Gastroesophageal sphincter (tissue), 4 donors: ENCODE measurements around the gene ID2. TPM values are rescaled to one million over a fixed set of nuclear protein-coding genes. Genes with fewer than 3 reads are reported as not detected.

Experiments used
- ATAC-seq: fragments of 150-250 bp; one replicate; pipeline ENCODE4 v1.9.1; 2016; ENCODE audit warnings: mild to moderate bottlenecking, moderate library complexity
- H3K27ac ChIP-seq, 4 donors: fragments of 200-600 bp; sonication (generic) in 3 of 4; 1 replicate in 3 of 4; 2 replicates in 1 of 4; pipeline ENCODE4 v1.5.1; 2016 to 2019
- H3K27me3 ChIP-seq: fragments of 200-600 bp; sonication (generic); one replicate; pipeline ENCODE4 v1.5.1; 2019
- H3K36me3 ChIP-seq, 2 donors: fragments of 200-600 bp; sonication (generic); one replicate each; pipeline ENCODE4 v1.5.1; 2019; ENCODE audit warnings: control low read depth in 1 of 2
- H3K4me1 ChIP-seq, 3 donors: fragments of 200-600 bp; sonication (generic); 1 replicate in 2 of 3; 2 replicates in 1 of 3; pipeline ENCODE4 v1.5.1; 2016 to 2019; ENCODE audit warnings: control low read depth in 2 of 3
- H3K4me3 ChIP-seq, 2 donors: fragments of 200-600 bp; sonication (generic); one replicate each; pipeline ENCODE4 v1.5.1; 2019; ENCODE audit warnings: mild to moderate bottlenecking in 1 of 2, moderate library complexity in 1 of 2
- H3K9me3 ChIP-seq, 3 donors: fragments of 200-600 bp; sonication (generic); one replicate each; pipeline ENCODE4 v1.5.1; 2017 to 2019; ENCODE audit warnings: control low read depth in 2 of 3
- CTCF ChIP-seq, 4 experiments: fragments of 200-600 bp in 2 of 4; fragments of 450-650 bp in 2 of 4; sonication (generic) in 1 of 4; IDR thresholded peaks; one replicate each; pipeline ENCODE4 v1.5.1; 2017 to 2019; ENCODE audit warnings: antibody characterized with exemption in 4 of 4, mild to moderate bottlenecking in 2 of 4, moderate library complexity in 2 of 4
- EP300 ChIP-seq: sonication (generic); formaldehyde crosslinking; IDR thresholded peaks from one replicate; pipeline ENCODE4 v1.6.1; 2017; ENCODE audit warnings: antibody characterized with exemption, mild to moderate bottlenecking
- POLR2A ChIP-seq, 2 donors: fragments of 450-650 bp; IDR thresholded peaks; one replicate each; pipeline ENCODE4 v1.6.1; 2017; ENCODE audit warnings: antibody characterized with exemption in 2 of 2, mild to moderate bottlenecking in 2 of 2, moderate library complexity in 1 of 2
- POLR2AphosphoS5 ChIP-seq: sonication (generic); formaldehyde crosslinking; IDR thresholded peaks from one replicate; pipeline ENCODE4 v1.6.1; 2017; ENCODE audit warnings: antibody characterized with exemption
- WGBS, 2 donors: methylation state at CpG; one replicate each; pipeline ENCODE4 v1.1.5; 2018; ENCODE audit warnings: low coverage in 1 of 2; 5-methylcytosine and 5-hydroxymethylcytosine counted together
- total RNA-seq, 4 donors: library from RNA; depleted of rRNA; stranded (reverse); fragments of >200 nt; gene quantifications; one replicate each; pipeline ENCODE4 v1.1.0, GENCODE V29; 2016

Gene ID2
- total RNA-seq, 4 donors from 2014 or later: 142 to 384 (median 169) TPM

- ATAC-seq: no peak
- TF ChIP-seq POLR2A (IDR thresholded peaks at IDR 0.05) (no peak), EP300 (no peak), CTCF (IDR thresholded peaks at IDR 0.05) (no peak), POLR2AphosphoS5 (no peak)
- 81 to 97% methylated on average over 7 of the region's 11 CpGs for WGBS, 2 donors
Measured at GRCh38 chr2:8652774-8653426, 29.0 kb upstream of the ID2 start.

GRCh38 chr2:8653485-8653884 lies 28.4 kb upstream of the ID2 start:
- 70 to 76% methylated on average over 6 of the region's 7 CpGs for WGBS, 2 donors
- ATAC-seq: no peak
- H3K27ac ChIP-seq: no peak overlapping the region
- H3K9me3 ChIP-seq: no peaks in the 10 kb centered on the region
- no peak for TF ChIP-seq EP300
- no peak for TF ChIP-seq POLR2AphosphoS5
- TF ChIP-seq POLR2A (IDR thresholded peaks at IDR 0.05): no peak
- H3K4me3 ChIP-seq: no peak overlapping the region
- H3K4me1 ChIP-seq: no peaks in the 10 kb centered on the region
- H3K27me3 ChIP-seq: no peaks in the 10 kb centered on the region
- H3K36me3 ChIP-seq: no peaks in the 10 kb centered on the region

More at GRCh38 chr2:8652774-8653426, 29.0 kb upstream of the ID2 start:
- Histone ChIP-seq H3K4me1 (no peaks in the 10 kb centered on the region), H3K9me3 (no peaks in the 10 kb centered on the region), H3K27me3 (no peaks in the 10 kb centered on the region), H3K27ac (no peak overlapping the region), H3K4me3 (no peak overlapping the region), H3K36me3 (no peaks in the 10 kb centered on the region)

- TF ChIP-seq CTCF (IDR thresholded peaks at IDR 0.05) (no peak), EP300 (no peak), POLR2AphosphoS5 (no peak), POLR2A (IDR thresholded peaks at IDR 0.05) (no peak)
- no peaks in the 10 kb centered on the region for H3K36me3 ChIP-seq
- no peaks in the 10 kb centered on the region for H3K9me3 ChIP-seq
- H3K27ac ChIP-seq: no peak overlapping the region
- no peaks in the 10 kb centered on the region for H3K27me3 ChIP-seq
- H3K4me1 ChIP-seq: no peaks in the 10 kb centered on the region
- no peak for ATAC-seq
- 88% methylated on average over 6 of the region's 6 CpGs; no CpG with 5 or more reads in 1 of the 2 donors for WGBS, 2 donors
- no peak overlapping the region for H3K4me3 ChIP-seq
Measured at GRCh38 chr2:8654041-8654440, 27.8 kb upstream of the ID2 start.

- Histone ChIP-seq H3K4me1 (no peaks in the 10 kb centered on the region), H3K27ac (no peak overlapping the region), H3K36me3 (no peaks in the 10 kb centered on the region), H3K27me3 (no peaks in the 10 kb centered on the region), H3K4me3 (no peak overlapping the region), H3K9me3 (no peaks in the 10 kb centered on the region)
- ATAC-seq: no peak
- TF ChIP-seq CTCF (IDR thresholded peaks at IDR 0.05): no peak
- no peak for TF ChIP-seq POLR2AphosphoS5
- no peak for TF ChIP-seq EP300
Measured at GRCh38 chr2:8654483-8654882, 27.4 kb upstream of the ID2 start.

- Histone ChIP-seq H3K36me3 (no peaks in the 10 kb centered on the region), H3K4me1 (no peaks in the 10 kb centered on the region), H3K4me3 (no peak overlapping the region), H3K27ac (no peak overlapping the region), H3K9me3 (no peaks in the 10 kb centered on the region), H3K27me3 (no peaks in the 10 kb centered on the region)
- TF ChIP-seq POLR2A (IDR thresholded peaks at IDR 0.05) (no peak), EP300 (no peak), POLR2AphosphoS5 (no peak), CTCF (IDR thresholded peaks at IDR 0.05) (no peak)
- 91 to 98% methylated on average over 4 of the region's 5 CpGs for WGBS, 2 donors
- ATAC-seq: no peak
Measured at GRCh38 chr2:8656160-8656641, 25.7 kb upstream of the ID2 start.
